Measurements from ENCODE around the gene CYP11A1. TPM values are rescaled to one million over a fixed set of nuclear protein-coding genes. Genes with fewer than 3 reads are reported as not detected.
A peak's percentile ranks its signal among the peaks of the same experiment; 100 is the strongest.

The CYP11A1 gene
- total and polyA plus RNA-seq, 7 donors = 0.14 to 5.0 (median 0.61) TPM

DNA sequence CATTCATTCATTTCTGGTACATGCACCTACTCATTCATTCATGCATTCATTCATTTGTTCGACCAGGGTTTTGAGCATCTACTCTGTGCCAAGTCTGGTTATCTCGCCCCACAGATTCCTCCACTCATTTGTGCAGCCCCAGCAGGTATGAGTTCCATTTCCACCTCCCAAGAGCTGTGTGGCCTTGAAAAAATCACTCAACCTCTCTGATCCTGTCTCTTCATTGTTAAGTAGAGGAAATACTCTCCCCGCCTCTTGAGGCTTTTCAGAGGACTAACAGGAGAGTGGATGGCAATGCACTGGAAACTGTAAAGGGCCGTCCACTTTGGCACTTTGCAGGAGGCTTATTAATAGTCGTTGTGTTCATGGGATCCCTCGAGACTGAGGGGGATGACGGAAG lies 61.8 kb downstream of the CYP11A1 start:
- TF ChIP-seq, protein P1, sequence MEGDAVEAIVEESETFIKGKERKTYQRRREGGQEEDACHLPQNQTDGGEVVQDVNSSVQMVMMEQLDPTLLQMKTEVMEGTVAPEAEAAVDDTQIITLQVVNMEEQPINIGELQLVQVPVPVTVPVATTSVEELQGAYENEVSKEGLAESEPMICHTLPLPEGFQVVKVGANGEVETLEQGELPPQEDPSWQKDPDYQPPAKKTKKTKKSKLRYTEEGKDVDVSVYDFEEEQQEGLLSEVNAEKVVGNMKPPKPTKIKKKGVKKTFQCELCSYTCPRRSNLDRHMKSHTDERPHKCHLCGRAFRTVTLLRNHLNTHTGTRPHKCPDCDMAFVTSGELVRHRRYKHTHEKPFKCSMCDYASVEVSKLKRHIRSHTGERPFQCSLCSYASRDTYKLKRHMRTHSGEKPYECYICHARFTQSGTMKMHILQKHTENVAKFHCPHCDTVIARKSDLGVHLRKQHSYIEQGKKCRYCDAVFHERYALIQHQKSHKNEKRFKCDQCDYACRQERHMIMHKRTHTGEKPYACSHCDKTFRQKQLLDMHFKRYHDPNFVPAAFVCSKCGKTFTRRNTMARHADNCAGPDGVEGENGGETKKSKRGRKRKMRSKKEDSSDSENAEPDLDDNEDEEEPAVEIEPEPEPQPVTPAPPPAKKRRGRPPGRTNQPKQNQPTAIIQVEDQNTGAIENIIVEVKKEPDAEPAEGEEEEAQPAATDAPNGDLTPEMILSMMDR (IDR thresholded peaks at IDR 0.05) = no peak
- H3K4me3 ChIP-seq = no peak overlapping the region
- H3K9me3 ChIP-seq = no peaks in the 10 kb centered on the region
- DNase-seq = no peak
- no peak overlapping the region for H3K27ac ChIP-seq
- H3K4me1 ChIP-seq = no peaks in the 10 kb centered on the region
- intact Hi-C loops (cut with DNase I) = loop anchor here (2.0 to 5.0 kb wide), 2 partner anchors 181 to 243 kb away; no protein-coding TSS in a partner anchor
- no peak for ATAC-seq
- H3K36me3 ChIP-seq (ENCODE audit: insufficient read depth in 1 of 2, low read depth in 1 of 2) = no peaks in the 10 kb centered on the region
- H3K27me3 ChIP-seq (ENCODE audit: insufficient read depth in 3 of 3, low read length in 2 of 3) = peaks cover 0 to 46% (median 9%) of the 10 kb centered on the region in 3 donors
- WGBS, 3 donors = 68 to 77% (median 70%) methylated on average over 7 of the region's 7 CpGs

DNA sequence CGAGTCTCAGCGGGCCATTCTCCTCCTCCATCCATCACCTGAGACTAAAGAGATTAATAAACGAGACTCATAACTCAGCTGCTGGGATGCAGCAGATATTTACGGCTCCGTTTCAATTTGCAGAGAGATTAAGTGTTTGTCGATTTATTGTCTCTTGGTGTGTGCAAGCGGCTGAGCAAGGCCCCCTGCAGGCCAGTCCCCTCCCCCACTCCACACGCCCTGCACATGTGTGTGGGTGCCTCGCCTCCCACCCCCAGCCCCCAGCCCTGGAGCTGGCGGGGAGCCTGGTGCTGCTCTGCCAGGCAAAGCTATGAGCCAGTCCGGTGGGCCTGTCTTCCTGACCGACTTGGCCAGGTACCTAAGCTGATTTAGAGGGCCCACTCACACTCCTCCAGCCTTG lies 63.0 kb downstream of the CYP11A1 start:
- Histone ChIP-seq H3K4me1 (no peaks in the 10 kb centered on the region), H3K27me3 (ENCODE audit: insufficient read depth in 3 of 3, low read length in 2 of 3) (peaks cover 0 to 55% (median 9%) of the 10 kb centered on the region in 3 donors), H3K27ac (no peak overlapping the region), H3K9me3 (no peaks in the 10 kb centered on the region), H3K36me3 (ENCODE audit: insufficient read depth in 1 of 2, low read depth in 1 of 2) (no peaks in the 10 kb centered on the region), H3K4me3 (no peak overlapping the region)
- DNase-seq (no peak), ATAC-seq (no peak)
- TF ChIP-seq, protein P1 (IDR thresholded peaks at IDR 0.05) = no peak
- WGBS, 3 donors = 26 to 37% (median 37%) methylated on average over 12 of the region's 12 CpGs
- intact Hi-C loops (cut with DNase I) = loop anchor here in 1 of 2 donors (2.0 kb wide), 1 partner anchor 180 kb away; no protein-coding TSS in a partner anchor

DNA sequence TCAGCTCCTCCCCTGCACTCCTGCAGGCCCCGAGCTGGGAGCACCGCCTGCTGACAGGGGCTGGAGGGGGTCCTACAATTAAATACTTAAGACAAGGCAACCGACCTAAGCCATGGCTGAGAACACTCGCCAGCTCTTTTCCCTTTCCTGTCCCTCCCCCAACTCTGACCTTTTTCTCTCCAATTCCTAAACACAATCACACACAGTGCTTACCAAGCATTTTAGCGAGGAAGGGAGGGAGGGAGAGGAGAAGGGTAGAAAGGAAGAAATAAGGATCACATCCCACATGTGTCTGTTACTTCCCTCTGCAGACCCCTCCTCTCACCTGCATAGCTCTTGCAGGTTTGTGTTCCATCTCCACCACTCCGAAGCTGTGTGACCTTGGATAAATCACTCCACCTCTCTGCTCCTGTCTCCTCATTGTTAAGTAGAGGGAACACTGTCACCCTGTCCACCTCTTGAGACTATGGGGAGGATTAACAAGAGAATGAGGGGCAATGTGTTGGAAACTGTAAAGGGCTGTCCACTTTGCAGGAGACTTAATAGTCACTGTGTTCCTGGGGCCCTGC lies 63.6 kb downstream of the CYP11A1 start:
- DNase-seq (no peak), ATAC-seq (no peak)
- no peak overlapping the region for H3K27ac ChIP-seq
- no peaks in the 10 kb centered on the region for H3K4me1 ChIP-seq
- 48 to 54% (median 49%) methylated on average over 6 of the region's 6 CpGs for WGBS, 3 donors
- no peaks in the 10 kb centered on the region for H3K9me3 ChIP-seq
- TF ChIP-seq, protein P1 (IDR thresholded peaks at IDR 0.05) = no peak
- H3K36me3 ChIP-seq (ENCODE audit: insufficient read depth in 1 of 2, low read depth in 1 of 2) = no peaks in the 10 kb centered on the region
- H3K27me3 ChIP-seq (ENCODE audit: insufficient read depth in 3 of 3, low read length in 2 of 3) = peaks cover 0 to 55% (median 5%) of the 10 kb centered on the region in 3 donors
- no peak overlapping the region for H3K4me3 ChIP-seq
- intact Hi-C loops (cut with DNase I) = loop anchor here in 1 of 2 donors (2.0 kb wide), 1 partner anchor 179 kb away; no protein-coding TSS in a partner anchor

DNA sequence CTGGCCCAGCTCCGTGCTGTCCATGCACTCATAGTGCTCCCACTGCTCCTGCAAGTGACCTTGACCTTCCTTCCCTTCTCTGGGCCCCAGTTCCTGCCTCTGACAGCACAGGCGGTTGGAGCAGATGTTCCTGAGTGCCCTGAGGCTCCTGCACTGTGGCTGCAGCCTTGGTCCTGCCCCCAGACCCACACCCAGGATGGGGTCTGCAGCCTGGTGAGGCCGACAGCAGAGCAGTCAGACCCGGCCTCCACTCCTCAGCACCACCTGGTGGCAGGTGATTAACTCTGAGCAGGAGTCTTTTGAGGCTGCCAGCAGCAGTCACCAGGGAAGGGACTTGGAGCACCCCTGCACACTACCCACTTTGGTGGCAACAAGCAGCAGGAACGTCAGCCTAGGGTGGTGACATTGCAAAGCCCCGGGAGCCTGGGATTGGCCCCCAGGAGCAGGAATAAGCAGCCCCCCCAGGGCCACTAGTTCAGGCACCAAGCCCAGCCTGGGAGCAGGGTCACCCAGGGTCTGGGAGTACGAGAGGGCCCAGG lies 64.6 kb downstream of the CYP11A1 start:
- intact Hi-C loops (cut with DNase I) = no loop called here
- H3K4me3 ChIP-seq = no peak overlapping the region
- H3K36me3 ChIP-seq (ENCODE audit: insufficient read depth in 1 of 2, low read depth in 1 of 2) = no peaks in the 10 kb centered on the region
- H3K27me3 ChIP-seq (ENCODE audit: insufficient read depth in 3 of 3, low read length in 2 of 3) = peaks cover 0 to 51% (median 5%) of the 10 kb centered on the region in 3 donors
- H3K9me3 ChIP-seq = no peaks in the 10 kb centered on the region
- DNase-seq = no peak
- H3K27ac ChIP-seq = no peak overlapping the region
- TF ChIP-seq, protein P1 (IDR thresholded peaks at IDR 0.05) = peak; percentile 63
- no peaks in the 10 kb centered on the region for H3K4me1 ChIP-seq
- peak; percentile 48 to 67 (median 58) for ATAC-seq
- WGBS, 3 donors = 25 to 38% (median 33%) methylated on average over 7 of the region's 7 CpGs

Data from psoas muscle (tissue), 8 donors.